ENCODE data around the gene TFF1. TPM values are rescaled to one million over a fixed set of nuclear protein-coding genes. Genes with fewer than 3 reads are reported as not detected.

Gene TFF1
- total RNA-seq, 1 donor from 2014 or later, result not detected

DNA sequence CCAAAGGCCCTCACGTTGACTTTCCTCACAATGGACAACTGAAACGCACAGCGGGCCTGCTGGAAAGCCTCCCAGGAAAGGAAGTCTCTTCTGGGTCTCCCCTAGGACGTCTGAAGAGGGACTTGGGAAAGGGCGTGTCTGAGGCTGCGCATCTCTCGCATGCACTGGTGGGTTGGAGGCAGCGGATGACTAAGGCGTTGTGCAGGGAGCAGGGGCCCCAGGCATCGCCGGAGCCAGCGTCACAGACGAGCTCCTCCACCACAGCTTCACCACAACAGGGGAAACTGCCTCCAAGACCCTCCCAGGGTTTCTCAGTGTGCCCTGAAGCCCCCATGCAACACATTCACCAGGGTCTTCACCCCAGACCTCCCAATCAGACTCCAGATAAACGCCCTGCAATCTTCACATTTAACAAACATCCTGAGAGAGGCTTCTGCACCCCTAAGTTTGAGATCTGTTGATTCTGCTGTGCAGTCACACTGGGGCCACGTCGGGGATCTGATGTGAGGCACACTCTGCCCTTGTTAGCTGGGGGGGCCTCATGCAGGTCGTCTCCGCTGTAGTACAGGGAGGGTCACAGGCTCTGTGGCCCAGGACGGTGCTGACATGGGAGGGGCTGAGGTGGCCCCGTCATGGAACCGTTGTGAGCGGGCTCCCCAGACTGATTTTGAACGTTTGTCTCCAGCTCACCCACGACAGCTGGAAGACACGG lies 7.0 kb upstream of the TFF1 start:
- no peak overlapping the region for H3K27ac ChIP-seq (replicated peaks)
- no peak for DNase-seq
- H3K9me3 ChIP-seq (replicated peaks), result no peaks in the 10 kb centered on the region
- H3K4me3 ChIP-seq, result no peak overlapping the region
- no peaks in the 10 kb centered on the region for H3K4me1 ChIP-seq
- H3K27me3 ChIP-seq (ENCODE audit: low read depth), result peaks cover 90% of the 10 kb centered on the region
- H3K36me3 ChIP-seq, result no peaks in the 10 kb centered on the region
- TF ChIP-seq, protein P1, sequence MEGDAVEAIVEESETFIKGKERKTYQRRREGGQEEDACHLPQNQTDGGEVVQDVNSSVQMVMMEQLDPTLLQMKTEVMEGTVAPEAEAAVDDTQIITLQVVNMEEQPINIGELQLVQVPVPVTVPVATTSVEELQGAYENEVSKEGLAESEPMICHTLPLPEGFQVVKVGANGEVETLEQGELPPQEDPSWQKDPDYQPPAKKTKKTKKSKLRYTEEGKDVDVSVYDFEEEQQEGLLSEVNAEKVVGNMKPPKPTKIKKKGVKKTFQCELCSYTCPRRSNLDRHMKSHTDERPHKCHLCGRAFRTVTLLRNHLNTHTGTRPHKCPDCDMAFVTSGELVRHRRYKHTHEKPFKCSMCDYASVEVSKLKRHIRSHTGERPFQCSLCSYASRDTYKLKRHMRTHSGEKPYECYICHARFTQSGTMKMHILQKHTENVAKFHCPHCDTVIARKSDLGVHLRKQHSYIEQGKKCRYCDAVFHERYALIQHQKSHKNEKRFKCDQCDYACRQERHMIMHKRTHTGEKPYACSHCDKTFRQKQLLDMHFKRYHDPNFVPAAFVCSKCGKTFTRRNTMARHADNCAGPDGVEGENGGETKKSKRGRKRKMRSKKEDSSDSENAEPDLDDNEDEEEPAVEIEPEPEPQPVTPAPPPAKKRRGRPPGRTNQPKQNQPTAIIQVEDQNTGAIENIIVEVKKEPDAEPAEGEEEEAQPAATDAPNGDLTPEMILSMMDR (IDR thresholded peaks at IDR 0.05; ENCODE audit: borderline replicate concordance), result no peak
- intact Hi-C loops (cut with micrococcal nuclease), result no loop called here

DNA sequence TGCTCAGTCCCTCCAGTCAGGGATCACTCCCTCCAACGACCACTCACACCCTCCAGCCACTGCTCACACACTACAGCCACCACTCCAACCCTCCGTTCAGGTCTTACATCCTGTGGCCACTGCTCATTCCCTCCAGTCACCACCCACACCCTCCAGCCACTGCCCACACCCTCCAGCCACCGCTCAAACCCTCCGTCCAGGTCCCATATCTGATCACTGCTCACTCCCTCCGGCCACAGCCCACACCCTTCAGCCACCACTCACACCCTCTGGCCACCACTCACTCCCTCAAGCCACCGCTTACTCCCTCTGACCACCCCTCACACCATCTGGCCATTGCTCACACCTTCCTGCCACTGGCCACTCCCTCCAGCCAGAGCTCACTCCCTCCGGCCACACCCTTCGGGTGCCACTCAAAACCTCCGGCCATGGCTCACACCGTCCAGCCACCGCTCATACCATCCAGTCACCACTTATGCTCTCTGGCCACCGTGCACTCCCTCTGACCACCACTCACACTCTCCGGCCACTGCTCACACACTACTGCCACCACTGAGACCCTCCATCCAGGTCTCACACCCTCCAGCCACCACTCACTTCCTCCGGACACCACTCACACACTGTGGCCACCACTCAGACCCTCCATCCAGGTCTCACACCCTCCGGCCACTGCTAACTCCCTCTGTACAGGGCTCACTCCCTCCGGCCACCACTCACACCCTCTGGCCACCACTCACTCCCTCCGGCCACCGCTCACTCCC lies 4.7 kb upstream of the TFF1 start:
- Histone ChIP-seq H3K4me3 (no peak overlapping the region), H3K9me3 (replicated peaks) (no peaks in the 10 kb centered on the region), H3K36me3 (no peaks in the 10 kb centered on the region), H3K27ac (replicated peaks) (no peak overlapping the region), H3K4me1 (no peaks in the 10 kb centered on the region), H3K27me3 (ENCODE audit: low read depth) (peaks cover 88% of the 10 kb centered on the region)
- intact Hi-C loops (cut with micrococcal nuclease), result no loop called here
- DNase-seq, result no peak
- TF ChIP-seq, protein P1 (IDR thresholded peaks at IDR 0.05; ENCODE audit: borderline replicate concordance), result no peak

DNA sequence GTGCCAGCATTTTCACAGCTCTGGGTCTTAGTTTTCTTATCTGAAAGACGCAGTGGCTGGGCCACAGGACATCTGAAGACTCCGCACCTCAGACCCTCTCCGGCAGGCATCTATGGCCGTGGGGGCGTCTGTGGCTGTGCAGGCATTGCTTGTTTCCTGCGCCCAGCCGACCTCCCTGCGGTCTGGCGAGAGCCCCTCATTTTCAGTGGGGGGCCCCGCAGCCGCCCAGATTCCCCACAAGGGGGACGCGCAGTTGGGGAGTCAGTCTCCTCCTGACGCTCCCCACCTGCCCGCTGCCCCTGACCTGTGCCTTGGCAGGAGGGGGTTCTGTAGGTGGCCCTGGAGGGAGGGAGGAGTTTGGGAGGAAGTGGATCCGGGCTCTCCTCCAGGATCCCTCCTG lies 3.5 kb upstream of the TFF1 start:
- no peaks in the 10 kb centered on the region for H3K36me3 ChIP-seq
- H3K27ac ChIP-seq (replicated peaks), result no peak overlapping the region
- no peaks in the 10 kb centered on the region for H3K4me1 ChIP-seq
- no peak overlapping the region for H3K4me3 ChIP-seq
- intact Hi-C loops (cut with micrococcal nuclease), result no loop called here
- H3K27me3 ChIP-seq (ENCODE audit: low read depth), result peaks cover 88% of the 10 kb centered on the region
- no peak for DNase-seq
- H3K9me3 ChIP-seq (replicated peaks), result no peaks in the 10 kb centered on the region
- TF ChIP-seq, protein P1 (IDR thresholded peaks at IDR 0.05; ENCODE audit: borderline replicate concordance), result no peak

DNA sequence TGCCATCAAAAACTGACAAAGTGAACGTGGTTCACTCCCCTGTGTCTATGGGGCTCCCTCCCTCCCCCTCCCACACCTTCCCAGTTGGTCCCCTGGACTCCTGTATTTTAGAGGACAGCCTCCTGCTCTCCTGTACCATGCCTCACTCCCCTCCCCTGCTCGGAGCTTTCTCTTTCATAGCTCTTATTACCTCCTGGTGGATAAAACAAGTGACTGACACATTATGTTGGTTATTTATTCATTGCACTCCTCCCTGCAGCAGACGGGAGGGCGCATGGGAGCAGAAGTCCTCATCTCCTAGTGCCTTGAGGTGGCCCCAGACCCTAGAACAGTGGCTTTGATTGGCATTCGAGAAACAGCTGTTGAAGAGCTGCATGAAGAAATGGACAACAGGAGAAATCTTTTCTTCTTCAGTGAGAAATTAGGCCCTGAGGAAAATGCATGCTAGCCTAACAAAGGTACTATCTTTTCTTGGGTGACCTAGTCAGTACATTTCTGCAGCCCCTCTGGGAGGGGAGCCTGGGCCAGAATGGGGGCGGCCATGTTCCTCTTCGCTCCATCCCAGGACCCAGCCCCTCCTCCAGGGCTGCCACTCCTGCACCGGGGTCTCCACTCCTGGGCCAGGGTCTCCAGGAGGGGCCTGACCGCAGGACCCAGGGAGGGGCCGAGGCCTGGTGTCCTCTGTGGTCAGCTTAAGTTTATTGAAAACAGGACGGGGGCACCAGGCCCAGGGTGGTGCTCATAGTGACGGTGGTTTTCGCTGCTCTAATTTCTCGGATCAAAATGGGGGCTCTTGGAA lies 1.2 kb upstream of the TFF1 start:
- Histone ChIP-seq H3K9me3 (replicated peaks) (no peaks in the 10 kb centered on the region), H3K27ac (replicated peaks) (no peak overlapping the region)
- no peak for DNase-seq

DNA sequence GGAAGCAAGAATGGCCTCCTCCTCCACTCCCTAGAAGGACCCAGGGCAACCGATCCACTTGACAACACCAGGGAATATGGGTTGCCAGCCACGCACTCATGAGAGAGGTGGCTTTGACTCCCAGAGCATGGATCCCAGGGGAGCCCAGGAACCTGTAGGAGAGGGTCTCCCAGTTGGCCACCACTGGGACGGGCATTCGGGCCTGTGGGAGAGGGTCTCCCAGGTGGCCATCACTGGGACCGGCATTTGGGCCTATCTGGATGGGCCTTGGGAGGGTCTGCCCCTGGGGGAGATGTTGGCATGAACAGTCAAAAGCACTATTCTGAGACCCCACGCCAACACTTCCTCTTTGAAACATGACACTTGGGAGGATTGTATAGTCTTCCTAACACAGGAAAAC lies 565 bp downstream of the TFF1 start:
- Histone ChIP-seq H3K4me1 (no peaks in the 10 kb centered on the region), H3K9me3 (replicated peaks) (no peaks in the 10 kb centered on the region), H3K27me3 (ENCODE audit: low read depth) (peaks cover 96% of the 10 kb centered on the region), H3K27ac (replicated peaks) (no peak overlapping the region), H3K36me3 (no peaks in the 10 kb centered on the region), H3K4me3 (no peak overlapping the region)
- TF ChIP-seq, protein P1 (IDR thresholded peaks at IDR 0.05; ENCODE audit: borderline replicate concordance), result no peak
- intact Hi-C loops (cut with micrococcal nuclease), result no loop called here
- no peak for DNase-seq

More for the DNA sequence above, 1.2 kb upstream of the TFF1 start:
- Histone ChIP-seq H3K4me3 (no peak overlapping the region), H3K27me3 (ENCODE audit: low read depth) (peaks cover 88% of the 10 kb centered on the region), H3K4me1 (no peaks in the 10 kb centered on the region), H3K36me3 (no peaks in the 10 kb centered on the region)
- TF ChIP-seq, protein P1 (IDR thresholded peaks at IDR 0.05; ENCODE audit: borderline replicate concordance), result no peak
- intact Hi-C loops (cut with micrococcal nuclease), result no loop called here

Measured in left ventricle myocardium inferior (tissue), 1 donor.